Panc1 (cell line): ENCODE results near the gene CD5L.

Experiments used
- CTCF ChIP-seq: fragments of 450-650 bp; IDR thresholded peaks from 2 replicates; pipeline ENCODE4 v1.5.1; 2017; ENCODE audit warnings: mild to moderate bottlenecking
- POLR2AphosphoS5 ChIP-seq: IDR thresholded peaks from 2 replicates; pipeline ENCODE4 v1.6.1; 2012; ENCODE audit warnings: mild to moderate bottlenecking, low read depth, low read length, moderate library complexity
- REST ChIP-seq, 2 experiments: IDR thresholded peaks; 2 replicates each; pipeline ENCODE4 v1.6.1; 2011 to 2012; ENCODE audit warnings: low read depth in 2 of 2, control low read depth in 1 of 2, low read length in 1 of 2, mild to moderate bottlenecking in 1 of 2, moderate library complexity in 1 of 2; ENCODE audit not compliant: insufficient read depth in 1 of 2
- SIN3A ChIP-seq: IDR thresholded peaks from 2 replicates; pipeline ENCODE4 v1.6.1; 2012; ENCODE audit warnings: low read depth, mild to moderate bottlenecking, low read length, moderate library complexity, borderline replicate concordance; ENCODE audit not compliant: insufficient read depth
- TCF7L2 ChIP-seq: IDR thresholded peaks from 2 replicates; pipeline ENCODE4 v1.6.1; 2011; ENCODE audit warnings: mild to moderate bottlenecking, low read depth, low read length, inconsistent platforms

- TF ChIP-seq CTCF (no peak), SIN3A (no peak), POLR2AphosphoS5 (no peak), REST (IDR thresholded peaks at IDR 0.05; ENCODE audit: insufficient read depth in 1 of 2, low read depth in 2 of 2, low read length in 1 of 2) (no peak), TCF7L2 (no peak)
Measured at GRCh38 chr1:157842939-157843338, 1.3 kb upstream of the CD5L start.
